ENCODE measurements around the gene MAD1L1. TPM values are rescaled to one million over a fixed set of nuclear protein-coding genes. Genes with fewer than 3 reads are reported as not detected.

MAD1L1 gene
- total RNA-seq, 1 donor from 2014 or later = 41.4 TPM

DNA sequence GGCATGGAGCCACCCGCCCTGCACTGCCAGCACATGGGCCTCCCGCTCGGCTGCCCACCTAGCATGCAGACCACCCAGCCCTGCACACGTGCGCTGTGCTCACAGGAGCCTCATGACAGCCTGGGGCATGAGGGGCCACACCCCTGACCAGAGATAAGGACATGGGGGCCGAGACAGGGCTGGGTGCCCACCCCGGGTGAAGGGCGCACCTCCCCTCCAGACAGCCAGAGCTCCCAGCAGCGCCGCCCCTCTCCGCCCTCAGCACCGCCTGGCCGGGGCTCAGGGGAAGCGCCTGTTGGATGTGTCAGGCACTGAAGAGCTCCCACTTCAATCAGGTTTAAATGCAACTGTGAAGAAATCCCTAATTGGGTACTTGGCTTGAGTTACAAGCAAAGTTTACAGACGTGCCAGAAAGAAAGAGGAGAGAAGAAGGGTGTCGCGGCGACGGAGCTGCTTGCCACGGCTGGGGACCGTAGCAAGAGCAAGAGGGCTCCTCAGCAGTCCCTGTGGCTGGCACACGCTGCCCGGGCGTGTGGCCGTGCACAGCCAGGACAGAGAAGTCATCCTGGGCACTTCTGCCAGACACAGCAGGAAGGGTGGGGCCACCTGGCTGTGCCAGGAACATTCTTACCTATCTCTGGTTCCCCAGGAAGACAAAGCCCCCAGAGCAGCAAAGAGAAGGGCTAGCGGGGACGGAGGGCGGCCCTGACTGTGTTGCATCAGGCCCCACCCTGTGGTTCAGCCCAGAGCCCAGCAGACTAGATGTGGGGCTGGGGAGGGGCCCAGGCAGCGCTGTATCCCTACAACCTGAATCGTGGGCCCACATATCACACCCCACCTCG, 315.3 kb downstream of the MAD1L1 start:
- no peak for DNase-seq (ENCODE audit: low spot score)

DNA sequence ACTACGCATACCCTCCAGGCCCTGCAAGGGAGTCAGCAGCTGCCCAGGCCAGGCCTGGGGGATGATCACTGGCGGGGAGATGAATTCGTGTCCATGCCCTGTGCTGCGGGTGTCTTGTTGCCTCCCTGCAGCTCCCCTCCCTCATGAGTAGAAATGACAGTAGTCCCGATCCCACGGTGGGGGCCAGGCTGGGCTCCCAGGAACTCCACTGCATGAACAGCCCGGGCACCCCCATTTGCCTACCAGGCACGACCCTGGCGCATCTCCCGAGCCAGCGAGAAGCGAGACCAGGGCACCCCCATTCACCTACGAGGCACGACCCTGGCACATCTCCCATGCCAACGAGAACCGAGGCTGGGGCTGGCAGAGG, 316.2 kb downstream of the MAD1L1 start:
- DNase-seq (ENCODE audit: low spot score) = no peak

DNA sequence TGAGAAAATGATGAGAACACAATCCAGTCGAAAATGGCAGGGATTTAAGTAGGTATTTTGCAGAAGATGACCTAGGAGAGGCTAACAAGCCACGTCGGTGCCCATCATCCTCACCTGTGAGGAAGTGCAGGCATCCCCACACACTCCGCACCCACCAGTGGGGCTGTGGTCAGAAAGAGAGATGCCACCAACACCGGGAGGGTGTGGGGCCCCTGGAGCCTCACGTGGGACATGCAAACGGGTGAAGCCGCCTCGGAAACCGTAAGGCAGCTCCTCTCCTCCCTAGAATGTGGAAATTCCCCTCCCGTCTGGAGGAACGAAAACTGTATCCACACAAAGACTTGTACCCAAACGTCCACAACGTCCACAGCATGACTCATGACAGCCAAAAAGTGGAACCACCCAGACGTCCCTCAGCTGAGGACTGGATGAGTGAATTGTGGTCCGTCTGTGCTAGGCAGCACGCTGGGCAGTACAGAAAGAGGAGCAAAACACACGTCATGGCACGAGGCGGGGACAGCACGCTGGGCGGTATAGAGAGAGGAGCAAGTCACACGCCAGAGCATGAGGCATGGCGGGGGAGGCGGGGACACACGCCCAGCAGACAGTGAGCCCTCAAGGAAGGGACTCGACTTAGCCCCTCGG, 316.7 kb downstream of the MAD1L1 start:
- no peak for DNase-seq (ENCODE audit: low spot score)

DNA sequence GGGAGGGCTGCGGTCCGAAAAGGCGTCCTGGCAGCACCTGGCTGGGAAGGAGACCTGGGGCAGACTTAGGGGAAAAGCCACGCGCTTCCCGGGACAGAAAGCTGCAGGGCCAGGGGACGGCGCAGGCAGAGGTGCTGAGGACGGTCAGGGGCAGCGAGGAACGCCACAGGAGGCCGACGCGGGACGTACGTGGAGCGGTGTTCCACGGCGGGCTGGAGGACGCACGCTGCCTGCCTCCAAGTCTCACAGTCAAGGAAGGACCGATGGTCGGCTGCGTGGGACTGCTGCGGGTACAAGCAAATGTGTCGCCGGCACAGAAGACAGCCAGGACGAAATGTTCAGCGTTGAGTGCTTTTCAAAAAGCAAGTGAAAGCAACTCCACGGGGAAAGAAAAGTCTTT, 317.4 kb downstream of the MAD1L1 start:
- no peak for DNase-seq (ENCODE audit: low spot score)

DNA sequence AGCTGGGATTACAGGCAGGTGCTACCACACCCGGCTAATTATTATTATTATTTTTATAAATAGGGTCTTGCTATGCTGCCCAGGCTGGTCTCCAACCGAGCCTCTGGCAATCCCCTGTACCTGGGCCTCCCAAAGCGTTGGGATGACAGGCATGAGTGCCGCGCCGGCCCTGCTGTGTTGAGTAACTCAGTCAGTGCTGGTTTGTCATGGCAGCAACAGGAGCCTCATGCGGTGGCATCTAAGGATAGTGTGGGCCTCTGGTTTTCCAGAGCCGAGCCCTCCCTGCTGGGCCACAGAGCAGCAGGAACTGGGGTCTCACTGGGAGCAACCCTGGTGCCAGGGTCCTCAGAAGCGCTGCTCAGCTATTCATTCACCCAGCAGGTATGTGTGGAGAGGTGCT, 318.0 kb downstream of the MAD1L1 start:
- no peak for DNase-seq (ENCODE audit: low spot score)

DNA sequence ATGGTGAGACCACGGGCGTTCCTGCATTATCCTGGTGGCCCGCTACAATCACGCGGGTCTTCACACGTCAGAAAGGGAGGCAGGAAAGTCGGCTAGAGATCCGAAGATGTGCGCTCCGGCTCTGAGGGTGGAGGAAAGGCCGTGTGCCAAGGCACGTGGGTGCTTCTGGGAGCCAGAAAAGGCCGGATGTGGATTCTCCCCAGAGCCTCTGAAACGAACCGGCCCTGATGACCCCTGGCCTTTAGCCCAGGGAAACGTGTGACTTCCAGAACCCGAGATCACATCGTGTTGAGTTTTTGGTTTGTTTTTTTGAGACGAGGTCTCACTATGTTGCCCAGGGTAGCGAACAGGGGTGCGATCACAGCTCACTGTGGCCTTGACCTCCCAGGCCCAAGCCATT, 318.4 kb downstream of the MAD1L1 start:
- DNase-seq (ENCODE audit: low spot score) = no peak

DNA sequence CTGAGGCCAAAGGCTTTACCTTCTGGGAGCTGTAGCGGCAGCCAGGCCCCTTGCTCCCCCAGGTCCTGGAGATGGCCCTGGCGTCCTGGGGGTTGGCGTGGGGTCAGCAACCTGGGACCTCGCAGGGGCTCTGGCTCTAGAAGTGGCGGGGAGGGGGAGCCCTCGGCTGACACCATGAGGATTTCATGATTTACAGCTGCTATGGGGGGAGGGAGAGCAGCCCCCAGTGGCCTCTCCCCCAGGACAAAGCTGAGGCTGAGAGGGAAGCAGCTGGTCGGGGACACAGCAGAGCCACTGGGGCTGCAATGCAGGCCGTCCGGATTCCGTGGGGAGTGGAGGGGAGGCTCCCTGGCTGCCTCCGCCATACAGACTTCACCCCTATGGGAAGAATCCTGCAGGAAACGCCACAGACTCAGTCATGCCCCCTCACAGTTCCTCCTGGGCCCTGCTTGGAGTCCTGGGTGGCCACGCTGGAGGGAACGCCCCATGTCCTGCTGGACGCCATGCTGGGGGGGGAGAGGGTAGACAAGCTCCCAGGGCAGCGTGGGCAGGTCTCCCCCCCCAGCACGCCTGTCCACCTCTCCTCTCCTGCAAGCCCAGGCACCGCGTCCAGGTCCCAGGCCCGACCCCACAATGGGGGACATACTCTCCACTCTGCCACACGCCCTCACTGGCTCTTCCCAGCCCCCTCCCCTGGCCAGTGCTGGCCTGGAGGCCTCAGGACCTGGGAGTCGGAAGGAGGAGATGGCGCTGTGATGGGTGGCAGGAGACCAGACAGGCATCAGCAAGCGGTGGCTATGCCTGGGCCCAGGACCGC, 319.1 kb downstream of the MAD1L1 start:
- no peak for DNase-seq (ENCODE audit: low spot score)

DNA sequence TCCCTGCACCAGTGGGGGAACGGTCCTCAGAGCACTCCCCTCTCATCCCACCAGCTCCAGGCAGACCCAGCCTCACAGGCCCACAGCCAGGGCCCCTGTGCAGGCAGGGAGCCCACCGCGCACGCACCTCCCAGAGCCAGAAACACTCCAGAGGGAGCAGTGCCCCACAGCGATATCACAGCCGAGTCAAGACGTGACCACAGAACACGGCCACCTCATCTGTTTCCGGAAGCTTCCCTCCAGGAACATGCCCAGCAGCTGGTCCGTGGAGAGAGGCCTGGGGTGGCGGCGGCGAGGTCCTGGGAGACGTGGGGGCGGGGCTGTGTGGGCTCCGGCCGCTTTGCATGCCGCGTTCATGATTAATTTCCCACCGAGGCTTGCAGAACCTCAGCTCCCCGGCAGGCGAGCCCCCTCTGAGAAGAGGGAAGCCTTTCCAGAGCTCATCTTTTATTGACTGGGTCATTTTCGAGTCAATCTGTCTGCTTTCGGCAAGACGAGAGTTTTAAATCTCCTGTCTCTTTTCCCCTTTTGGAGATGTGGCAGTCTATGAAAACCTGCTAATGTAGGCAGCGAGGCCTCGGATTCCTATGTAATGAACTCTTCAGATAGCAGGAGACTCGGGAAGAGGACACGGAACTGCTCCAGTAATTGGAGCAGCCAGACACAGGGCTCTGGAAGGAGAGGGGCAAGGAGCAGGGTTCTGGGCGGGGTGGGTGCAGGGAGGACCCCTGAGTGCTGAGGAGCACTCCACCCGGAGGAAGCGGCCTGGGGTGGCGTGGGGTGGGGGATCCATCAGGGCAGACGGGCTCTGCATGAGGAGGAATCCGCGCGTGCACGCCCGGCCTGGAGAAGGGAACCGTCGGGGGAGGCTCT, 319.9 kb downstream of the MAD1L1 start:
- no peak for DNase-seq (ENCODE audit: low spot score)

DNA sequence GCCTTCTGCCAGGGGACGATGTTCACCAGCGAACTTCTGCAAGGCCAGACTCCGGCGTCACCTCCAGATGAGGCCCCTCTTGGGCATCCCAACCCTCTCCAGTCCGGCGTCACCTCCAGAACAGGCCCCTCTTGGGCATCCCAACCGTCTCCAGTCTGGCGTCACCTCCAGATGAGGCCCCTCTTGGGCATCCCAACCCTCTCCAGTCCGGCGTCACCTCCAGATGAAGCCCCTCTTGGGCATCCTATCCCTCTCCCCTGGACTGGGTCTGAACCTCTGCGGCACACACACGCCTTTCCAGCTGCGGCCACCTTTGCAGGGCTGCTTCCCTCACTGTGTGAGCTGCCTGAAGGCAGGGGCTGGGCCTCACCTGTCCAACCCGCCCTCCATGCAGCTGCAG, 321.2 kb downstream of the MAD1L1 start:
- DNase-seq (ENCODE audit: low spot score) = no peak

DNA sequence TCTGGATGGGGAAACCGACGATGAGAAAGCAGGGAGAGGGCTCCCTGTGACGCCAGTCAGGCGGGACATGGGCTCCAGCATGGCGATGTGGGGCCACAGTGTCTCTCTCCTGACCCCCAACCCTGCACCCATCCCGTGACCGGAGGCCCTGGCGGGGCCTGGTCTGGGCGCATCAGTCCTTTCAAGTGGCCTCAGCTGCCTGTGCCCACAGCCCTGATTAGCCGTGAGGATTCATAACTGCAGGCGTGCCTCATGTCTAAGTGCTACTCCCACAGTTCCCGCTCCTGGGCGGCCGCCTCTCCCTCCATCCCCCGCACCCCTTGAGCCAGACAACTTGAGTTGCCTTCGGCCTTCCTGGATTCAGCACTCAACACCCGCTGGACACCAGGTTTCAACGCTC, 321.9 kb downstream of the MAD1L1 start:
- DNase-seq (ENCODE audit: low spot score) = no peak

DNA sequence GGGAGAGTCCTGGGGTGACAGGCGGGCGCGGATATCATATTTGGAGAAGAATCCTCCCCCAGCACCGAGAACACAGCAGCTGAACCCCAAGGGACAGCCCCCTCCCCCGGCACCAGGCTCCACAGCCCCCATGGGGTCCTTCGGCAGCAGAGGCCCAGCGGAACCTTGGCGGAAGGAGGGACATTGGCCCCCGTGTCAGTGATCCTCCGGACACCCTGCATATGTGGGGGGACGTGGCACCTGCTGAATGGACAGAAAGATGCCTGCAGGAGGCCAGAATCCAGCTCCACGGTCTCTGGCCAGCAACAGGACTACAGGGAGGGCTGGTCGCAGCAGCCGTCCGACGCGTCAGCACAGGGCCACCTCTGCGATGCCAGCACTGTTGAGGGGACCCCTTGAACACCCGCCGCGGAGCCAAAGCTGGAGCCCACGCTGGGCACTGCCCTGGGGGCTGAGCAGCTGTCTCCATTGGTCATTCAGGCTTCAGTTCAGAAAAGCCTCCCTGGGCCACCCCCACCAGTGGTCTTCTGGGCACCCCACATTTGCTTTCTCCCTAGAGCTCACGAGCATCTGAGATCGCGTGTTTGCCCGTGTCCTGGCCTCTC, 322.6 kb downstream of the MAD1L1 start:
- no peak for DNase-seq (ENCODE audit: low spot score)

DNA sequence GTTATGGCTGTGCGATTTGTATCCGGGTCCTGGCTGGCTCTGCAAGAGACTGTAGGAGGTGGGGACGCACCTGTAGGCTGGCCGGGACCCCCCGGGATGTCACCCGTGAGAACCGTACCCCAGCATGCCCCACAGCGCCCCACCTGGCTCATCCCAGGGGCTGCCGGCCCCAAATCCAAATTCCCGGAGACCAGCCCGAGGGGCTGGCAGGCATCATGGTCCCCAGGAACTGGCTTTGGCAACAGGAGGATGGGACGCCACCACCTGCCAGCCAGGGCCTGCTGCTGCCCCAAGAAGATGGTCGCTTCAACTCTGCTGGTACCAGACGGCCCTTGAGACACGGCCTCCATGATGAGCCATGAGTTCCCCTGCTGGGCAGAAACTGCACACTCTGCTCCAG, 323.3 kb downstream of the MAD1L1 start:
- DNase-seq (ENCODE audit: low spot score) = no peak

DNA sequence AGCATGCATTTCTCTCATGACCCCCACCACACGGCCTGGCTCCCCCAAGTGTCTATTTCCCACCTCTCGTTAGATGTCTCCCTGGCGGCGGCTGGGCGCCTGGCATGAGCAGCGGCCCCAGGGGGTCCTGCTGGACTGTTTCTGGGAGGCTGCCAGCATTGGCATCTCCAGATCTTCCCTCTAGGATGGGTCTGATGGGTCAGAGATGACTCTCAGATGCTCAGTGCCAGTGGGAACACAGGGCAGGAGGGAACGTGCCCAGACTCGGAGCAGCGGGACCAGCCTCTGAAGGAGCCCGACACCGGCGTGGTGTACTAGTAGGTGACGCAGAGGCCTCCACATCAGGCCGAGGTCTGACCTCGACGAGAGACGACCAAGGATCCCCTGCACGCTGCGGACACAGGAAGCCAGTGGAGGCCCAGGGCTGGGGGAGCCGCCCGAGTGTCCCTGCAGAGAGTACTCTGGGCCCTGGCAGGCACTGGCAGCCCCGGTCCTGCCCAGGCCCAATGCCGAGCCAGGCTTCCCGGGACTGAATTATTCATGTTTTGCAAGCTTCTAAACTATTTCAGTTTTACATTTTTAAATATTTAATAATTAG, 323.8 kb downstream of the MAD1L1 start:
- DNase-seq (ENCODE audit: low spot score) = no peak

DNA sequence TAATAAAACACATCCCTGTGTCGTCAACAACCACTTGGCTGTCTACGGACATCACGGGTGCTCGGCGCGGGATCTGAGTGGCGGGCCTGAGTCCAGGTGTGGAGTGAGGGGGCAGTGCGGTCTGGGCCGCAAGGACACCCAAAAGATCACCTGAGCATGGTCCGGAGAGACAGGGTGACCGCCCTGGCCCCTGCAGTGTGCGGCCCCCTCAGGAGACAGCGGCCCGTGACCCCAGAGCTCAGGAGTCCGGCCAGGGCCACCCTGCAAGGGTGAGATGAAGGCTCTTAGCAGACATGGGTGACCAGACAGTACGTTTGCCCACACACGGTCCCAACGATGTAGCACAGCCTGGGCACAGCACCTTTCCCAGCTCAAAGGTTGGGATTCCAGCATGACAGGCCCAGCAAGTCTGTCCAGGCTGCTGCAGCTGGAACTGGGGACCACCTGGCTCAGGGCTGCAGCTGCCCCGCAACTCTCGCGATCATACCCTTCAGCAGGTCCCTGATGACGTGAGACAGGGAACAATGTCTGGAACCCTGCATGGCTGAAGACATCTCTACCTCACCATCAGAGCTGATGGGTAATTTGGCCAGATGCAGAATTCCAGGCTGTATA, 324.9 kb downstream of the MAD1L1 start:
- no peak for DNase-seq (ENCODE audit: low spot score)

DNA sequence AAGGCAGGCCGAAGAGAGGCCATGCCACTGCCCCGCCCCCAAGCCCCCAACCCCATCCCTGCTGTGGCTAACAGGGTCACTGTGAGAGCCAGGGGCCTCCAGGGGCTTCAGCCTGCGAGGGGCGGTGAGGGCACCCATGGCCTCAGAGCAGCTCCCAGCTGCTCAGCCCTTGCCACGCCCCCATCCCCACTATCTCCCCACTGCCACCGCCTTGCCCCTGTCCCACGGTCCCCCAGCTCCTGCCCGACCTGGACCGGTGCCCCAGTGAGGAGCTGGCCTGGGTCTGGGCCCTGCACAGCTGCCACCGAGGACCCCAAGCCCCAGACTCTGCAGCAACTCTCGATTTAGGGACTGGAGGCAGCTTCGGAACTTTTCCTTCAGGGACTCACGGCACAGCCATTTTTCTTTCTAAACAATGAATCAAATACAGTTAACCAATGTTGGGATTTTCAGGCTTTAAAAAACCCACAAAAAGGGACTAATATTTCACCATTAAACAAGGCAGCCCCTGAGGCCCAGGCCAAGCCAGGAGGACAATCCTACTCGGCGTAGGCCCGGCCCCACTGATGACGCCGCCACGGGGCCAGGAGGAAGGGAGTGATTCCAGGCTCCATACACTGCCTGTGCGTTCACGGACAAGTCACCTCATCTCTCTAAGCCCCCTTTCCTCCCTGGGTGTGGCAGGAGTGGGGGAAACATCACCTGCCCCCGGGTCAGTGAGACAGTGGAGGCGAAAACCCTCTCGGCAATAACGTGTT, 325.6 kb downstream of the MAD1L1 start:
- DNase-seq (ENCODE audit: low spot score) = no peak

DNA sequence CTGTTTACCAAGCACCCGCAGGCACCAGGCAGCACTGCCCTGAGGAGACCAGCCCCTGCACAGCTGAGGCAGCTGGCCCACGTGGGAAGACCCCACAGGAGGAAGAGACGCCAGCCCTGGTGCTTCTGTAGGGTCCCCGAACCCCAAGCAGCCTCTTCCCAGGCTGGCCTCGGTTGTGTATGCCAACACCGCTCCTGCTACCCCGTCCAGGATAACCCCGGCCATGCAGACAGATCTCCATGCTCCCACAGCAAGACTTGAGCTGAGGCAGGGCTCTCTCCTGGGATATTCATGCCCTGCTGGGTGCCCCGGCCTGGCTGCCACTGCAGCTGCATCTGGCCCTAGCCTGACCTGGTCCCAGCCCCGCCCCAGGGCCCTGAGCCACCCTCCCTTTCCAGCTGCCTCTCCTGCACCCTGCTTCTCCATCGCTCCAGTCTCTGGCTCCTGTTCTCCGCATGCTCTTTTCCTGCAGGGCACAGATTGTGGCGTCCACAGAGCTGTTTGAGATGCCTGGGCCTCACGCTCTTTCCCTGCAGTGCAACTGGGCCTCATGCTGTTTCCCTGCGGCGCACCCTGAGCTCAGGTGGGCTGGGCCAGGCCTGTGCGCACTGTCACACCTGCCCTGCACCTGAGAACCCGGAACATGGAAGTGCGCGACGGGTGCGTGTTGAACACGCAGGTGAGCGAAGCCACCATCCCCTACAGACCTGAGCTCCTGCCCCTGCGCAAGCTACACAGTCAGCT, 326.5 kb downstream of the MAD1L1 start:
- DNase-seq (ENCODE audit: low spot score) = no peak

DNA sequence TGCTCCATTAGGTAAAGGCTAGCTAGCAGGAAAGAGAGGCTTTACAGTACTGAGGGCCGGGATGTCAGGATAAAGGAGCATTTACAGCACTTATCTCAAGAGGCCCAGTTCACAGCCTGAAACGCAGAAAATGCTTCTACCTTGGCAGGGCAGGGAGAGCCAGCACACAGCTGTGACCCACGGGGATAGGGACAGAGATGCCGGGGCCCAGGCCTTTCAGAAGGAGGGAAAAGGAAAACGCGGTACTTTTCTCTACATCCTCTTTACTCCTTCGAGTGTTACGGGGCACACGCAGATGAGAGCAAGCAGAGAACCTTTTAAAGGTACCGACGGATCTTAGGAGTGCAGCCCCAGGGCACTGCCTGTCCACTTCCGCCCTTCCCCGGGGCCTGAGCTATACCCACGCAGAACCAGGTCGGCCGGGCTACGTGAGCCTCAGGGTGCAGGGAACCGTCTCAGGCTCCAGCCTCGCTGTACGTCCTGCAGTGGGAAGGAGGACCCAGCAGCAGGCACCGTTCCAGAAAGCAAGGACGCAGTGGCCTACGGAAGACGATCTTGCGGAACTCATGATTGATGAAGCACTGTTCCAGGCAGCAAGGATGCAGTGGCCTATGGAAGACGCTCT, 330.4 kb downstream of the MAD1L1 start:
- no peak for DNase-seq (ENCODE audit: low spot score)

DNA sequence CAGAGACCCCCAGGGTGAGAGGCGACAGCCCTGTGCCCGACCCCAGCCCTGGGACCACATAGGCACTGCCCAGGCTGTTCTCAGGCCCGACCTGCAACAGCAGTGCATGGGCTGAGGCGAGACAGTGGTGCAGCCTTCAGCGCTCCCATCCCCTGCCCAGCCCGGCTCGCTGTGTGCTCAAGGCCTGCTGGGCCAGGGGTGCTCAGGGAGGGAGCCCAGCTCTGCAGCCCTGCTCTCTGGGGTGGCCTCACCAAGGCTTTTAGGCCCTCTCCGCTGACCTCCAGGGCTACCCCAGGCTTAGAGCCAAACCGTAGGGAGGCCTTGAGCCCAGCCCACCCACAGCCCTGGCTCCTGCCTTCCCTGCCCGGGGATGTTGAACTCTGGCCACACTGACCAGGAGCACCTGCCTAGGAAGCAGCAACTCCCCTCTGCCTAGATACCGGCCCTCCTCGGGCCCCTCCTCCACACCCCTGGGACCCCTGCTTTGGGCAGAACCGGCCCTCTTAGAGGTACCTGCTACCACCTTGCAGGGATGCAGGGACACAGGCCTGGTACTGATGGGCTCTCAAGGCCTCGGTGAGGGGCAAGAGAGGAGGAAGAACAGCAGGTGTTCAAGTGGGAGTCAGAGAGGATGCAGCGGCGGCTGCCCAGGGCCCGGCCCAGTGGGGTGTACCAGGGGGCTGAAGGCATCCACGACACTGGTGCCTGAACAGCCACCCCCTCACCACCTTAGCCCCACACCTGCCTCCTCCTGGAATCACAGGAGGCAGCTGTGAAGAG, 331.1 kb downstream of the MAD1L1 start:
- DNase-seq (ENCODE audit: low spot score) = no peak

Measured in ureter (tissue), 1 donor.